ENCODE data around the gene OR1M1. TPM values are rescaled to one million over a fixed set of nuclear protein-coding genes. Genes with fewer than 3 reads are reported as not detected.

The OR1M1 gene
- total and polyA plus RNA-seq, 10 donors = not detected

- peaks cover 0 to 48% (median 0%) of the 10 kb centered on the region in 7 donors for H3K27me3 ChIP-seq (replicated peaks in 1 of 7)
- intact Hi-C loops (cut with DNase I; ENCODE audit: low total_unique reads) = no loop called here
- no peak overlapping the region for H3K27ac ChIP-seq
- WGBS, 5 donors = 37 to 73% (median 67%) methylated on average over 2 of the region's 2 CpGs
- H3K36me3 ChIP-seq = no peaks in the 10 kb centered on the region
- no peak overlapping the region for H3K4me3 ChIP-seq
- TF ChIP-seq POLR2A (IDR thresholded peaks at IDR 0.05) = no peak
- TF ChIP-seq, protein P1, sequence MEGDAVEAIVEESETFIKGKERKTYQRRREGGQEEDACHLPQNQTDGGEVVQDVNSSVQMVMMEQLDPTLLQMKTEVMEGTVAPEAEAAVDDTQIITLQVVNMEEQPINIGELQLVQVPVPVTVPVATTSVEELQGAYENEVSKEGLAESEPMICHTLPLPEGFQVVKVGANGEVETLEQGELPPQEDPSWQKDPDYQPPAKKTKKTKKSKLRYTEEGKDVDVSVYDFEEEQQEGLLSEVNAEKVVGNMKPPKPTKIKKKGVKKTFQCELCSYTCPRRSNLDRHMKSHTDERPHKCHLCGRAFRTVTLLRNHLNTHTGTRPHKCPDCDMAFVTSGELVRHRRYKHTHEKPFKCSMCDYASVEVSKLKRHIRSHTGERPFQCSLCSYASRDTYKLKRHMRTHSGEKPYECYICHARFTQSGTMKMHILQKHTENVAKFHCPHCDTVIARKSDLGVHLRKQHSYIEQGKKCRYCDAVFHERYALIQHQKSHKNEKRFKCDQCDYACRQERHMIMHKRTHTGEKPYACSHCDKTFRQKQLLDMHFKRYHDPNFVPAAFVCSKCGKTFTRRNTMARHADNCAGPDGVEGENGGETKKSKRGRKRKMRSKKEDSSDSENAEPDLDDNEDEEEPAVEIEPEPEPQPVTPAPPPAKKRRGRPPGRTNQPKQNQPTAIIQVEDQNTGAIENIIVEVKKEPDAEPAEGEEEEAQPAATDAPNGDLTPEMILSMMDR (IDR thresholded peaks at IDR 0.05 in 8 of 11, conservative IDR thresholded peaks at IDR 0.05 in 3 of 11) = no peak
- no peaks in the 10 kb centered on the region for H3K9me3 ChIP-seq
- no peaks in the 10 kb centered on the region for H3K4me1 ChIP-seq
- DNase-seq = no peak
These were observed 23.1 kb downstream of the OR1M1 start for GRCh38 chr19:9109959-9110358.

- TF ChIP-seq POLR2A (IDR thresholded peaks at IDR 0.05) (no peak), POLR2AphosphoS5 (IDR thresholded peaks at IDR 0.05) (no peak)
- TF ChIP-seq, protein P1 (IDR thresholded peaks at IDR 0.05 in 8 of 11, conservative IDR thresholded peaks at IDR 0.05 in 3 of 11) = no peak
- no peak for DNase-seq
- intact Hi-C loops (cut with DNase I; ENCODE audit: low total_unique reads) = no loop called here
- Histone ChIP-seq H3K4me1 (no peaks in the 10 kb centered on the region), H3K9me3 (no peaks in the 10 kb centered on the region), H3K4me3 (no peak within 1 kb of the TSS), H3K27ac (no peak within 1 kb of the TSS), H3K36me3 (no peaks in the 10 kb centered on the region), H3K27me3 (replicated peaks in 1 of 7) (peaks cover 0 to 41% (median 0%) of the 10 kb centered on the region in 7 donors)
- WGBS, 5 donors = 75 to 91% (median 90%) methylated on average over 2 of the region's 2 CpGs
These were observed 28.5 kb downstream of the OR1M1 start, which contains the start of gene OR7G1 for GRCh38 chr19:9115307-9115813. OR7G1 (minus strand) TSS chr19:9115763; CDS start chr19:9115763, 0 bp downstream.

DNA sequence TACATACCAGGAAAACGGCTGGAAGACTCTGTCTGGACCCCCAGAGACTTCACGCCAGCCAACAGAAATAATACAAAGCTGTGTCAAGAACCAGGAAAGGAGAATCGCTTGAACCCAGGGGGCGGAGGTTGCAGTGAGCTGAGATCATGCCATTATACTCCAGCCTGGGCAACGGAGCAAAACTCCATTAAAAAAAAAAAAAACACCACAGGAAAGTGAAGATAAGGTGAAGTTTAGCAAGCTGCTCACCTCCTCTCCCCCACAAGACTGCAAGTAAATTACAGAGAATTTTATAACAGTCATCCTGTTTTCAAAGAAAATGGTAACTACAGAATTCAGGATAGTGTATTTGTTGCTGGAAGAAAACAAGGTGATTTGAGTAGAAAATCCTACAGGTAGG, 29.7 kb downstream of the OR1M1 start:
- DNase-seq = no peak
- Histone ChIP-seq H3K36me3 (no peaks in the 10 kb centered on the region), H3K27ac (no peak overlapping the region), H3K27me3 (replicated peaks in 1 of 7) (peaks cover 0 to 41% (median 0%) of the 10 kb centered on the region in 7 donors), H3K9me3 (no peaks in the 10 kb centered on the region), H3K4me1 (no peaks in the 10 kb centered on the region), H3K4me3 (no peak overlapping the region)
- no peak for TF ChIP-seq POLR2A (IDR thresholded peaks at IDR 0.05)
- no peak for TF ChIP-seq POLR2AphosphoS5 (IDR thresholded peaks at IDR 0.05)
- TF ChIP-seq, protein P1 (IDR thresholded peaks at IDR 0.05 in 8 of 11, conservative IDR thresholded peaks at IDR 0.05 in 3 of 11) = no peak
- intact Hi-C loops (cut with DNase I; ENCODE audit: low total_unique reads) = no loop called here
- 56 to 66% (median 65%) methylated on average over 5 of the region's 5 CpGs for WGBS, 5 donors

DNA sequence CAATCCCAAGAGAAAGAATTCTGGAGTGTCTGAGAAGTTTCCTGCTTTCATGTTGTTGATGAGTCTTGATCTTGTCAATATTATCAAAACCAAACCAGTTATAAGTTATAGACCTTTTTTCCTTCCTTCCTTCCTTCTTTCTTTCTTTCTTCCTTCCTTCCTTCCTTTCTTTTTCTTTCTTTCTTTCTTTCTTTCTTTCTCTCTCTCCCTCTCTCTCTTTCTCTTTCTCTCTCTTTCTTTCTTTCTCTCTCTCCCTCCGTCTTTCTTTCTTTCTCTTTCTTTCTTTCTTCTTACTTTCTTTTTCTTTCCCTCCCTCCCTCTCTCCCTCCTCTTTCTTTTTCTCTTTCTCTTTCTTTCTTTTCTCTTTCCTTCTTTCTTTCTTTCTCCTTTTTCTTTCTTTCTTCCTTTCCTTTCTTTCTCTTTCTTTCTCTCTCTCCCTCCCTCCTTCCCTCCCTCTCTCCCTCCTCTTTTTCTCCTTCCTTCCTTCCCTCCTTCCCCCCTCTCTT, 40.1 kb downstream of the OR1M1 start, which contains the start of gene OR7G3:
TSS of gene OR7G3 (minus strand) at position 51 of the 506 bp plus-strand sequence. CDS start at position 51, 0 bp downstream.
- intact Hi-C loops (cut with DNase I; ENCODE audit: low total_unique reads) = no loop called here
- no peak within 1 kb of the TSS for H3K4me3 ChIP-seq
- no peaks in the 10 kb centered on the region for H3K36me3 ChIP-seq
- WGBS, 5 donors = 74 to 94% (median 84%) methylated on average over 1 of the region's 1 CpG; no CpG with 5 or more reads in 1 of the 5 donors
- DNase-seq = no peak
- H3K27ac ChIP-seq = no peak within 1 kb of the TSS
- H3K9me3 ChIP-seq = no peaks in the 10 kb centered on the region
- TF ChIP-seq, protein P1 (IDR thresholded peaks at IDR 0.05 in 8 of 11, conservative IDR thresholded peaks at IDR 0.05 in 3 of 11) = no peak
- TF ChIP-seq POLR2A (IDR thresholded peaks at IDR 0.05) = no peak
- no peak for TF ChIP-seq POLR2AphosphoS5 (IDR thresholded peaks at IDR 0.05)
- peaks cover 0 to 14% (median 0%) of the 10 kb centered on the region in 6 donors for H3K4me1 ChIP-seq
- peaks cover 0 to 44% (median 0%) of the 10 kb centered on the region in 7 donors for H3K27me3 ChIP-seq (replicated peaks in 1 of 7)

Measured in spleen (tissue), 11 donors.